Measurements from ENCODE around the gene FAM210A. TPM values are rescaled to one million over a fixed set of nuclear protein-coding genes. Genes with fewer than 3 reads are reported as not detected.

FAM210A gene
- total RNA-seq, 4 donors from 2014 or later = 4.7 to 18.6 (median 12.8) TPM

DNA sequence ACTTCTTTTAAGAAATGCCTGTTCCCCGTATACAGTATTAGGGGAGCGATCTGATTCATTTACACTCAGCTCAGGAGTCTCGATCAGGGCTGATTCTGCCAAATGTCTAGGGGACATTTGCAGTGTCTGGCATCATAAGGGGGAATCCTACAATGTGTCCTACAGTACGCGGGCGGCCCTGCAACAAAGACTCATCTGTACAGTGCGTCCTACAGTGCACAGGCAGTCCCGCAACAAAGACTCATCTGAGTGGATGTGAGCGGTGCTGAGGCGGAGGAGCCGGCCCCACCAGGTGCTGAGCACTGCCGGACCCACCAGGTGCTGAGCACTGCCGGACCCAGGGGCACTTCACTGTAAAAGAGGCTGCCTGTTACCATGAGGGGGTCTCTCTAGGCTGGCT, 102.5 kb downstream of the FAM210A start:
- Histone ChIP-seq H3K9me3 (no peaks in the 10 kb centered on the region), H3K36me3 (peaks cover 0 to 37% of the 10 kb centered on the region in 2 donors), H3K27ac (no peak overlapping the region), H3K27me3 (no peaks in the 10 kb centered on the region), H3K4me1 (peaks cover 0 to 9% (median 0%) of the 10 kb centered on the region in 3 donors), H3K4me3 (no peak overlapping the region)
- WGBS, 2 donors (ENCODE audit: low coverage in 1 of 2) = 83 to 90% methylated on average over 2 to 5 of the region's 13 CpGs
- TF ChIP-seq EP300 (IDR thresholded peaks at IDR 0.05) (no peak), POLR2AphosphoS5 (IDR thresholded peaks at IDR 0.05) (no peak), POLR2A (IDR thresholded peaks at IDR 0.05) (no peak)
- TF ChIP-seq, protein P1, sequence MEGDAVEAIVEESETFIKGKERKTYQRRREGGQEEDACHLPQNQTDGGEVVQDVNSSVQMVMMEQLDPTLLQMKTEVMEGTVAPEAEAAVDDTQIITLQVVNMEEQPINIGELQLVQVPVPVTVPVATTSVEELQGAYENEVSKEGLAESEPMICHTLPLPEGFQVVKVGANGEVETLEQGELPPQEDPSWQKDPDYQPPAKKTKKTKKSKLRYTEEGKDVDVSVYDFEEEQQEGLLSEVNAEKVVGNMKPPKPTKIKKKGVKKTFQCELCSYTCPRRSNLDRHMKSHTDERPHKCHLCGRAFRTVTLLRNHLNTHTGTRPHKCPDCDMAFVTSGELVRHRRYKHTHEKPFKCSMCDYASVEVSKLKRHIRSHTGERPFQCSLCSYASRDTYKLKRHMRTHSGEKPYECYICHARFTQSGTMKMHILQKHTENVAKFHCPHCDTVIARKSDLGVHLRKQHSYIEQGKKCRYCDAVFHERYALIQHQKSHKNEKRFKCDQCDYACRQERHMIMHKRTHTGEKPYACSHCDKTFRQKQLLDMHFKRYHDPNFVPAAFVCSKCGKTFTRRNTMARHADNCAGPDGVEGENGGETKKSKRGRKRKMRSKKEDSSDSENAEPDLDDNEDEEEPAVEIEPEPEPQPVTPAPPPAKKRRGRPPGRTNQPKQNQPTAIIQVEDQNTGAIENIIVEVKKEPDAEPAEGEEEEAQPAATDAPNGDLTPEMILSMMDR (IDR thresholded peaks at IDR 0.05) = no peak
- ATAC-seq = no peak

DNA sequence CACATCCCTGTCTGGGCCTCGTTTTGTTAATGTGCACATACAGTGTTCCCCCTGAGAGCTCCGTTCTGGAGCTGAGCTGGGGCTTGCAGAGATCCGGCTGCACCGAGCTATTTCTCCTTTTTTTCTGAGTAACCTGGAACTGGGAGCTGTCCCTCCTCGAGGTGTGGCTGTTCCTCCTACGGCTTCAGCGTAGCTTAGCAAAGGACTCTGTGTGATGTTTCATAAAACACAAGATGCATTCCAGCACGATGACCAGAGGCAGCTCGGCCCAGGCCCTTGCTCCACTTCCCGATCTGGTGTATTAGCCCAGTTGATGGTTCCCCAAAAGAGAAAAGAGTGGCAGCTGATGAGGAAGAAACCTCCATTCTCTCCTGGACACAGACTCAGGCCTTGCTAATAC, 103.0 kb downstream of the FAM210A start:
- WGBS, 2 donors (ENCODE audit: low coverage in 1 of 2) = 52% methylated on average over 9 of the region's 10 CpGs; no CpG with 5 or more reads in 1 of the 2 donors
- ATAC-seq = no peak

DNA sequence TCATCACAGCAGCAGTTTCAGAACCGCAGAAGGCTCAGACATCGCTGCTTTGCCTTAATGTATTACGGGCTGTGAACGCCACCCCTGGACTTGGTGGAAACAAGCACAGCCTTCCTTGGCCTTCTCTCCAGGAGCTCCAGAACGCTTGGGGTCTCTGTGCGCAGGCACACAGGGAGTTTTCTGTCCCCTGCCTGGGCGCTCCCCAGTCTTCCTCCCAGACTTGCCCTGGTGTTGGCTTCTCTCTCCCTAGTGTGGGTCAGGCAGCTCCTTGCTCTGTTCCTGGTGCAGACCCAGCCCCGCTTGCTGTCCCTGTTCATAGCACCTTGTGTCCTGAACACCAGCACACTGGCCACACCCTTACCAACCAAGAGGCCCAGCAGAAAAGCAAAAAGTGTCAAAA, 103.6 kb downstream of the FAM210A start:
- Histone ChIP-seq H3K9me3 (no peaks in the 10 kb centered on the region), H3K27ac (no peak overlapping the region), H3K4me3 (no peak overlapping the region), H3K4me1 (peaks cover 0 to 9% (median 0%) of the 10 kb centered on the region in 3 donors), H3K27me3 (no peaks in the 10 kb centered on the region), H3K36me3 (peaks cover 0 to 37% of the 10 kb centered on the region in 2 donors)
- 100% methylated on average over 2 of the region's 8 CpGs; no CpG with 5 or more reads in 1 of the 2 donors for WGBS, 2 donors (ENCODE audit: low coverage in 1 of 2)
- ATAC-seq = no peak
- TF ChIP-seq POLR2A (IDR thresholded peaks at IDR 0.05) = no peak
- TF ChIP-seq EP300 (IDR thresholded peaks at IDR 0.05) = no peak
- TF ChIP-seq POLR2AphosphoS5 (IDR thresholded peaks at IDR 0.05) = no peak
- TF ChIP-seq, protein P1 (IDR thresholded peaks at IDR 0.05) = no peak

More for the DNA sequence above, 103.0 kb downstream of the FAM210A start:
- no peak overlapping the region for H3K4me3 ChIP-seq
- peaks cover 0 to 37% of the 10 kb centered on the region in 2 donors for H3K36me3 ChIP-seq
- no peaks in the 10 kb centered on the region for H3K9me3 ChIP-seq
- H3K27me3 ChIP-seq = no peaks in the 10 kb centered on the region
- no peak for TF ChIP-seq POLR2AphosphoS5 (IDR thresholded peaks at IDR 0.05)
- TF ChIP-seq POLR2A (IDR thresholded peaks at IDR 0.05) = no peak
- TF ChIP-seq, protein P1 (IDR thresholded peaks at IDR 0.05) = no peak
- H3K27ac ChIP-seq = no peak overlapping the region
- peaks cover 0 to 9% (median 0%) of the 10 kb centered on the region in 3 donors for H3K4me1 ChIP-seq

DNA sequence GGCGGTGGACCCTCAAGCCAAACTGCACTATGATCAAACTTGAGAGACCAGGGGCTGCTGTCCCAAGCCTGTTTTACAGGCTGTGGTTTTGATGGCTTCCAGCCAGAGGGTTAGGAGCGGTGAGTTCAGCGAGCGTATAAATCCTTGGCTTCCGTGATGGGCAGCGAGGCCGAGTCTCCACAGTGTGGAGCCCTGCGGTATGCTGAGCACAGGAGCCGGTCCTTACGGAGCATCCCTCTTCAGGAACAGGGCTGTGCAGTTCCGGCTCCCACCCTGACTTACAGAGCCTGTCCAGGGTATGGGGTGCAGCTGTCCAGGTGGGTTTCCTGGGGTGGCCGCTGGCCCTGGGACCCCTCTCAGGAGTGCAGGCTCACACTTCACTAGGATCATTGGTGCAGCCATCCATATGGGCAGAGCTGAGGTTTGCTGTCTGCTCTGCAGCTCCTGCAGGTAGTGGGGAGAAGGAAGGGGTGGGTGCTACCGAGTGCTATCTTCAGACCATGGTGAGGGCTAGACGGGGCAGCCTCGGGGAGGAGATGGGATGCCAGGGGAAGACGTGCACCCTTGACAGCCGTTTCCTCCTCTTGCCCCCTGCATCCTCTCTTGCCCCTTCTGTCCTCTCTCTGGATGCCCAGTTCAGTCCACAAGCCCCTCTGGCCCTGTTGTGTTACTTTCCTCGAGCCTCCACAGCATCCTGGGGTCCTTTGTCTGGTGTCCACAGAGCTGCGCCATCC, 104.3 kb downstream of the FAM210A start:
- TF ChIP-seq POLR2AphosphoS5 (IDR thresholded peaks at IDR 0.05) (no peak), POLR2A (IDR thresholded peaks at IDR 0.05) (no peak), EP300 (IDR thresholded peaks at IDR 0.05) (no peak)
- TF ChIP-seq, protein P1 (IDR thresholded peaks at IDR 0.05) = no peak
- H3K36me3 ChIP-seq = peaks cover 0 to 37% of the 10 kb centered on the region in 2 donors
- H3K9me3 ChIP-seq = no peaks in the 10 kb centered on the region
- no peak overlapping the region for H3K4me3 ChIP-seq
- no peak overlapping the region for H3K27ac ChIP-seq
- no peaks in the 10 kb centered on the region for H3K27me3 ChIP-seq
- no peak for ATAC-seq
- WGBS, 2 donors (ENCODE audit: low coverage in 1 of 2) = 100% methylated on average over 1 of the region's 19 CpGs
- H3K4me1 ChIP-seq = peaks cover 0 to 9% (median 0%) of the 10 kb centered on the region in 3 donors

DNA sequence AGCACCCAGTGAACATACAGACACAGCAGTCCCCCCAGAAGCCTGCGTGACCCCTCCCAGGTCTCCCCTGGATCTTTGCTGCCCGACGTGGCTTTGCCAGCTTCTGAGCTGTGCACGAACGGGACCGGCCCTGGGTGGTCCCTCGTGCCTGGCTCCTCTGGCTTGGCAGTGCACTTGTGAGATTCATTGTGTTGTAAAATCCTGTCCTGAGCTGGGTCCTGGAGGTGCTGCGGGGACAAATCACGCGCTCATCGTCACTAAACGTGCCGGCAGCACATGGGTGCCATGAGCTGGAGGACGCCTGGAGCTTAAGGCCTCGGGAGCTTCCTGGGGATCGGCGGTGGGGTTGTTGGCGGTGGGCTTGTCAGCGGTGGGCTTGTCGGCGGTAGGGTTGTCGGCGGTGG, 104.9 kb downstream of the FAM210A start:
- no peak overlapping the region for H3K27ac ChIP-seq
- peaks cover 0 to 7% (median 0%) of the 10 kb centered on the region in 3 donors for H3K4me1 ChIP-seq
- no peaks in the 10 kb centered on the region for H3K27me3 ChIP-seq
- peaks cover 0 to 37% of the 10 kb centered on the region in 2 donors for H3K36me3 ChIP-seq
- 94% methylated on average over 12 of the region's 23 CpGs; no CpG with 5 or more reads in 1 of the 2 donors for WGBS, 2 donors (ENCODE audit: low coverage in 1 of 2)
- TF ChIP-seq, protein P1 (IDR thresholded peaks at IDR 0.05) = no peak
- TF ChIP-seq POLR2AphosphoS5 (IDR thresholded peaks at IDR 0.05) = no peak
- TF ChIP-seq EP300 (IDR thresholded peaks at IDR 0.05) = no peak
- no peak for TF ChIP-seq POLR2A (IDR thresholded peaks at IDR 0.05)
- no peak for ATAC-seq
- no peak overlapping the region for H3K4me3 ChIP-seq
- no peaks in the 10 kb centered on the region for H3K9me3 ChIP-seq
